Myocyte (in vitro differentiated cells): ENCODE data around the gene ID4. TPM values are rescaled to one million over a fixed set of nuclear protein-coding genes. Genes with fewer than 3 reads are reported as not detected.

Source experiments
- DNase-seq: peaks from one replicate; pipeline ENCODE4 v3.0.0-alpha.2; 2012; ENCODE audit warnings: low read depth
- total RNA-seq: library from RNA; depleted of rRNA; stranded (reverse); fragments of >200 nt; gene quantifications from 2 replicates; pipeline ENCODE4 v1.2.3, GENCODE V29; 2014

ID4 gene
- total RNA-seq, 1 donor from 2014 or later = not detected

DNA sequence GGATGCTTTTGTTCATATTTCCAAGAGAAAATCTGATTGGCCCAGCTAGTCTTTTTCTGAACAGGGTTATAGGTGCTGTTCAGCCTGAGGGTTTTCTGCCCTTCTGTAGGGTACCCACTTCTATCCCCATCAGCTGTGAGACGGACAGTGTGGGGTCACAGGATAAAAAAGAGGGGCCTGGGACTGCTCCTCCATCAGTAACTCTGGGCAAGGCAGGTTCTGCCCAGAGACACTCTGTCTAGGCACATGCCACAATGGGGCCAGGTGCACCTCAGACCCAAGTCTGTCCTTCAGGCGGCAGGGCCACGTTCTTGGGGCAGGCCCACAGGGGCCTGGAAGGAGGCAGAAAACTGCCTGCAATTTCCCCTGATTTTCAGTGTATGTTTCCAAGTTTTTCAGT is 20.0 kb downstream of the ID4 start:
- DNase-seq = no peak

DNA sequence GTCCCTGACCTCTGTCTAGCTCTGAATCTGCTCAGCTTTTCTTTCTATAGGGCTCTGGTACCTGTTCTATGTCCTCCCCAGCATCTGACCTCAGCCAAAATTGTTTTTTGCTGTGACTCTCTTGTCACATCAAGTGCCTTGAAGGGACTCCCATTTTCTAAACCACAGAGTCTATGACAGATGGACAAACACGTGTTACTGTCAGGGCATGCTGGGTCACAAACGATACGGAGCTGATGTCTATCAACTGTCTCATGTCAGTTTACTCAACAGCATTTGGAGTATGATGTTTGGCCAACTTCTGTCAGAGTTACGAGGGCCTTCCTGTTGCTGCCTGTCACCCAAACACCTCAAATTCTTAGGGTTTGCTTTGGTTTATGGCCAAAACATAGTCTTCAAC is 20.5 kb downstream of the ID4 start:
- DNase-seq = no peak

- no peak for DNase-seq
Measured at GRCh38 chr6:19860235-19860877, 23.2 kb downstream of the ID4 start.

DNA sequence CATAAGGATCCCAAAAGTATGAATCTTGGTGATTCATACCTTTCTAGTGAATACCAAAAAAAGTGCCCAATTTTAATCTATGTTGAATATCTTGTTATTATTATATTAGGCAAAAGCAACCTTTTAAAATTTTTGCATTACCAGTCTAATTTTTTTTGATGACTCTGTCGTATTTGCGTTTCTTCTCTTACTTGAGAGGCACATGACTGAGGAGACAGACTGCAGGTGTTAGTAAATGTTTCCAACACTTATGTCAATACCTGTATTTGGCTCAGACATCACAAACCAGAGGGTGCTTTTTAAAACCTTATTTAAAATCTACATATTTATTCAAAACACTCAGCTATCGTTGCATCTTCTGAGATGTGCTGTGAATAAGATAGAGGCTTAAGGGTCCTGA is 27.1 kb downstream of the ID4 start:
- no peak for DNase-seq

DNA sequence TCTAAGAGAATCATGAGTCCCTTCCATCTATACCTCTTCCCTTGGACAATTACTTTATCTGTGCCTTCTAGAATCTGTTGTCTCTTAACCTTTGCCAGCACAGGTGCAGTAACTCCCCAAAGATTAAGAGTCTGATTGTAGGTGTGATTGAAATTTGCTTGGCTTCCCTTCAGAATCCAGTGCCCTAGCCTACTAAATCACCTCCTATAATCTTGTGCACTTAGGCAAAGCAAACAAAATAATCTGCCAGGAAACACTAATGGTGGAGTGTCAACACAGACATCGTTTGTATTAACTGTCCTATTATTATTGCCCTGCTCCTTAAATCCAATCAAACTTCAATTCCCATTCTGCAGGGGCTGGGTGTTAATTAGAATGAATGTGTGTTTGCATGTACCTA is 28.0 kb downstream of the ID4 start:
- no peak for DNase-seq

- no peak for DNase-seq
Measured at GRCh38 chr6:19866173-19866984, 29.2 kb downstream of the ID4 start.

GRCh38 chr6:19866985-19867627 is 29.9 kb downstream of the ID4 start:
- DNase-seq = peak; percentile 18

DNA sequence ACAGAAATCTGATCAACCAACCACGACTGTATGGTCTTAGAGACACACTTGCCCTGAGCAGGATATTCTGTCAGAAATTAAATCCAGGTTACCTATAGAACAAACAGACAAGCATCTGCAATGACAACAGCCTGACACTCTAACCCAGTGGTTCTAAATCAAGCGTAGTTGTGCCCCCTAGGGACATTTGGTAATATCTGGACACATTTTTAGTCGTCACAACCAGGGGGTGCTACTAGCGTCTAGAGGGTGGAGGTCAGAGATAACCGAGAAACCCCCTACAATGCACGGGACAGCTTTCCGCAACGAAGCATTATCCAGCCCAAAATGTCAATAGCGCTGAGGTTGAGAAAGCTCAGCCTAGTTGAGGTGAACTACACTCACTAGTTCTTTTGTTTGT is 32.3 kb downstream of the ID4 start:
- DNase-seq = no peak

DNA sequence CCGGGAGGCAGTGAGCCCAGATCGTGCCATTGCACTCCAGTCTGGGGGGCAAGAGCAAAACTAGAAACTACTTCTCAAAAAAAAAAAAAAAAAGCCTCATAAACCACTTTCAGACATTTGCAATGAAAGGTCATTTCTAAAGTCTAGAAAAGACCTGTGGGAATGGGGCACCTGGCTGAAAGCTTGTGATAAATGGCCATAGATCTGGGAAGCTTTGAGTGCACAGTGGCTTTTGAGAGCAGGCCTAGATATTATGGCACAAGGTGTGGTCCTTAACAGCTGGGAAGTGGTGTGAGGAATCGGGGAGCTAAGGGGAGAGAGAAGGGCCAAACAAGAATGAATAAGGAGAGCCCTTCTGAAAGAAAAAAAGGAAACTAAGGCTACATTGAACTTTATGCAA is 33.2 kb downstream of the ID4 start:
- DNase-seq = no peak

DNA sequence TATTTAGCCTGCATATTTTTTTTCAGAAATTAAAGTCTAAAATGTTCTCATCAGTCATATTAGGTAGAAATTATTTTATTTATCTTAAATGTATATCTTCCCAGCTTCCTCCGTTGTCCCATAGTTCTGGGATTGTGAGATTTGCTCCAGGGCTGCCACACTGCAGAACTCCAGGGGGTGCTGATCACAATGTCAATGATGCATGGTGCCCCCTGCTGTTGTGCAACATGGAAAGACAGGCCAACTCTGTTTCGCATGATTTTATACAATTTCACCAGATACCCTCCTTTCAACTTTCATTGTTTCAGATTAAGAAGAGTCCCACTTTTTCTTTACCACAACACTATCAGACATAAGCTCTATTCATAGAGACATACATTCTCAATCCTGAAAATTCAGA is 35.9 kb downstream of the ID4 start:
- DNase-seq = no peak

GRCh38 chr6:19876672-19877071 is 39.5 kb downstream of the ID4 start:
- no peak for DNase-seq

GRCh38 chr6:19879663-19880062 is 42.5 kb downstream of the ID4 start:
- DNase-seq = peak; percentile 4

DNA sequence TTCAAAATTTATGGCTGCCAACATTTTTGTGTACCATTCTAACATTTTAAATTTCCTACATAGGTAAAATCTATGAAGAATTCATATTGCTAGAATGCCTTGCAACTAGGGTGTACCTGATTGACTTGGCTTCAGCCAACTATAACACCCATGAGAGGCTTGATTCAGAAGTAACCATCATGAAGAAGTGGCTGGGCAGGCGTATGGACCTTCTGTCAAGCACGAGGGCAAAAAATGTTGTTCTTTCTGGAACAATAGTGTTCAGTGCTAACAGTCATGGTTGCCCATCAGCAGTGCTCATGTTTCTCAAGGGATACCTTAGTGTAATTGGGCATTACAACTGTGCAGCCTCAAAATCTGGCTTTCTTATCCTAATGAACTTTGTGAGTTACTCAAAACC is 42.9 kb downstream of the ID4 start:
- no peak for DNase-seq

GRCh38 chr6:19891451-19891850 is 54.3 kb downstream of the ID4 start:
- DNase-seq = no peak
